ENCODE data around the gene NXF1. TPM values are rescaled to one million over a fixed set of nuclear protein-coding genes. Genes with fewer than 3 reads are reported as not detected.
A peak's percentile ranks its signal among the peaks of the same experiment; 100 is the strongest.

NXF1 gene
- total RNA-seq, 1 experiment from 2014 or later: 47.6 TPM

DNA sequence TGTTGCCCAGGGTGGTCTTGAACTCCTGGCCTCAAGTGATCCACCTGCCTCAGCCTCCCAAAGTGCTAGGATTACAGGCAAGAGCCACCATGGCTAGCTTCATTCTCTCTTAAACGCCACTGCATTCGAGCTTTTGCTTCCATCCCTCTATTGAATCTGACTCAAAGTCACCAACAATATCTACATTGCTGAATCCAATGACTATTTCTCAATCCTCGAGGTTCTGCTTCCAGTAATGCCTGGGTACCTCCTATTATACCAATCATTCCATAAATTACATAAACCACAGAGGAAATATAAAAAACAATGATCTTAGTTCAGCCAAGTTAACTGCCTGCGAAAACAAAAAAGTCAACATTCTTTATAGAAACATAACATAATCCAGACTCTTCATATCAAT, 11.9 kb upstream of the NXF1 start:
- no peak overlapping the region for H3K4me3 Mint-ChIP-seq (ENCODE audit: unreplicated experiment)
- TF ChIP-seq CTCF (IDR thresholded peaks at IDR 0.05; ENCODE audit: unreplicated experiment): no peak
- H3K27ac Mint-ChIP-seq (ENCODE audit: low read depth, unreplicated experiment): no peak overlapping the region
- ChIA-PET POLR2A (interaction anchor here (0.7 to 3.1 kb wide), 6 partner anchors 11 to 38 kb away, joined by 3 to 21 read pairs (median 7); partner anchors contain the start of genes NXF1, STX5 and WDR74), CTCF (interaction anchor here (0.9 to 1.0 kb wide), 2 partner anchors 9 to 10 kb away, joined by 3 to 6 read pairs; no protein-coding TSS in a partner anchor)
- intact Hi-C loops (cut with micrococcal nuclease): no loop called here
- H3K36me3 Mint-ChIP-seq (ENCODE audit: insufficient read depth, unreplicated experiment): peaks cover 83% of the 10 kb centered on the region
- no peaks in the 10 kb centered on the region for H3K27me3 Mint-ChIP-seq (ENCODE audit: insufficient read depth, unreplicated experiment)
- DNase-seq (ENCODE audit: unreplicated experiment): no peak
- BruUV-seq (replicated peaks): no TSS peak
- no peaks in the 10 kb centered on the region for H3K9me3 Mint-ChIP-seq (ENCODE audit: unreplicated experiment)
- no peaks in the 10 kb centered on the region for H3K4me1 Mint-ChIP-seq (ENCODE audit: insufficient read depth, unreplicated experiment)

- ChIA-PET POLR2A (interaction anchor here (0.9 to 3.1 kb wide), 6 partner anchors 10 to 40 kb away, joined by 3 to 21 read pairs (median 7); partner anchors contain the start of genes NXF1, STX5 and WDR74), CTCF (interaction anchor here (0.6 to 1.2 kb wide), 5 partner anchors 8 to 44 kb away, joined by 3 to 6 read pairs (median 3); no protein-coding TSS in a partner anchor)
- no peak overlapping the region for H3K4me3 Mint-ChIP-seq (ENCODE audit: unreplicated experiment)
- no peak for TF ChIP-seq CTCF (IDR thresholded peaks at IDR 0.05; ENCODE audit: unreplicated experiment)
- intact Hi-C loops (cut with micrococcal nuclease): no loop called here
- DNase-seq (ENCODE audit: unreplicated experiment): no peak
- H3K4me1 Mint-ChIP-seq (ENCODE audit: insufficient read depth, unreplicated experiment): no peaks in the 10 kb centered on the region
- H3K36me3 Mint-ChIP-seq (ENCODE audit: insufficient read depth, unreplicated experiment): peaks cover 77% of the 10 kb centered on the region
- no TSS peak for BruUV-seq (replicated peaks)
- H3K27me3 Mint-ChIP-seq (ENCODE audit: insufficient read depth, unreplicated experiment): no peaks in the 10 kb centered on the region
- H3K9me3 Mint-ChIP-seq (ENCODE audit: unreplicated experiment): no peaks in the 10 kb centered on the region
- H3K27ac Mint-ChIP-seq (ENCODE audit: low read depth, unreplicated experiment): no peak overlapping the region
Observed at GRCh38 chr11:62816557-62816956, 11.3 kb upstream of the NXF1 start.

DNA sequence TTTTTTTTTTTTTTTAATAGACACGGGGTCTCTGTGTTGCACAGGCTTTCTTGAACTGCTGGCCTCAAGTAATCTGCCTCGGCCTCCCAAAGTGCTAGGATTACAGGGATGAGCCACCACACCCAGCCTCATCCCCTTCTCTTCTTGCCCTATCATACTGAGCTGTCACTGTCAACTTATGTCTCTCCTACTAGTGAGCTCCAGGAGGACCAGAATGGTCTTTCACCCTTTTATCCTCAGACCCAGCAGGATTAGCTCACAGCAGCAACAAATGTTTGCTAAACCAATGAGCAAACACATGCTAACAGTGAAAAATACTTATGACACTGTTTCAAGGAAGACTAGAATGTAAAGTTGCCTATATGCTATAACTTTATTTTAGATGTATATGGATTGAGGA, 6.4 kb upstream of the NXF1 start:
- Mint-ChIP-seq H3K4me1 (ENCODE audit: insufficient read depth, unreplicated experiment) (peaks cover 2% of the 10 kb centered on the region), H3K27ac (ENCODE audit: low read depth, unreplicated experiment) (peak overlapping the region; percentile 18), H3K27me3 (ENCODE audit: insufficient read depth, unreplicated experiment) (no peaks in the 10 kb centered on the region), H3K9me3 (ENCODE audit: unreplicated experiment) (no peaks in the 10 kb centered on the region), H3K4me3 (ENCODE audit: unreplicated experiment) (no peak overlapping the region), H3K36me3 (ENCODE audit: insufficient read depth, unreplicated experiment) (peaks cover 28% of the 10 kb centered on the region)
- BruUV-seq (replicated peaks): no TSS peak
- DNase-seq (ENCODE audit: unreplicated experiment): no peak
- intact Hi-C loops (cut with micrococcal nuclease): no loop called here
- ChIA-PET POLR2A (interaction anchor here (0.5 to 2.5 kb wide), 3 partner anchors 18 to 86 kb away, joined by 3 to 11 read pairs (median 3); no protein-coding TSS in a partner anchor), CTCF (interaction anchor here (0.6 to 0.7 kb wide), 2 partner anchors 8 to 26 kb away, joined by 3 to 5 read pairs; no protein-coding TSS in a partner anchor)
- no peak for TF ChIP-seq CTCF (IDR thresholded peaks at IDR 0.05; ENCODE audit: unreplicated experiment)

DNA sequence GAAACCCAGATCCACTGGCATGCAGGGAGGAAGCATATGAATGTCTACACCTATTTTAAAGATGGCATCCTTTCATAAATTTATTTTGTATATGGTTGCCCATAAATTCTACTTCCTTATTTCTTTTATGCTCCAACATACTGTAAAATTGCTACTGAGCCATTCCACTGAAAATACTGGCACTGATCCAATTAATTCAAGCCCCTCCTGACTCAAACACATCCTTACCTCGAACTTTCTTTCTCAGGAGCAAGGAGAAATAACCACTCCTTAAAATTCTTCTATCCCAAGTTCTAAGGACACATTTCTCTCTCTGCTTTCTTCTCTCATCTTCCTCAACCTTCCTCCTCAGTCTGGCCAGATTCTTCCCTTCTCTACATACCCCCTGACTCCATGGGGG, 5.5 kb upstream of the NXF1 start:
- Mint-ChIP-seq H3K4me3 (ENCODE audit: unreplicated experiment) (no peak overlapping the region), H3K9me3 (ENCODE audit: unreplicated experiment) (no peaks in the 10 kb centered on the region), H3K4me1 (ENCODE audit: insufficient read depth, unreplicated experiment) (peaks cover 10% of the 10 kb centered on the region), H3K27me3 (ENCODE audit: insufficient read depth, unreplicated experiment) (no peaks in the 10 kb centered on the region), H3K27ac (ENCODE audit: low read depth, unreplicated experiment) (no peak overlapping the region), H3K36me3 (ENCODE audit: insufficient read depth, unreplicated experiment) (peaks cover 20% of the 10 kb centered on the region)
- POLR2A ChIA-PET: no interaction called here
- intact Hi-C loops (cut with micrococcal nuclease): no loop called here
- BruUV-seq (replicated peaks): no TSS peak
- no peak for DNase-seq (ENCODE audit: unreplicated experiment)
- no peak for TF ChIP-seq CTCF (IDR thresholded peaks at IDR 0.05; ENCODE audit: unreplicated experiment)
- CTCF ChIA-PET: interaction anchor here (0.6 to 0.7 kb wide), 2 partner anchors 25 to 63 kb away, joined by 4 to 5 read pairs; no protein-coding TSS in a partner anchor

Measured in MCF 10A (cell line).